Measurements from ENCODE around the gene GPS2.

DNA sequence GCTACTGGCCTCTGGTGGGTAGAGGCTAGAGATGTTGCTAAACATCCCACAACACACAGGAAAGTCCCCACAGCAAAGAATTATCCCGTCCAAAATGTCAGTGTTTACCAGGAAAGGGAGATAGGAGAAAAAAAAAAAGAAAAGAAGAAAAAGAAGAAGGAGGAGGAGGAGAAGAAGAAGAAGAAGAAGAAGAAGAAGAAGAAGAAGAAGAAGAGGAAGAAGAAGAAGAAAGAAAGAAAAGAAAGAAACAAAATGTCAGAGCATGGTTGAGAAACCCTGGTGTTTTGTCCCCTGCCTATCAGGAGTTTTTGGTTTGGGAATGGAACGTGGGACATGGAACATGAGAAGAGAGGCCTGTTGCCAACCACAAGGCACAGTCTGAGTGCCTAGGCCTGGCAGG is 42.2 kb upstream of the GPS2 start:
- no peak for TF ChIP-seq POLR2A (IDR thresholded peaks at IDR 0.05)
- TF ChIP-seq, protein P1, sequence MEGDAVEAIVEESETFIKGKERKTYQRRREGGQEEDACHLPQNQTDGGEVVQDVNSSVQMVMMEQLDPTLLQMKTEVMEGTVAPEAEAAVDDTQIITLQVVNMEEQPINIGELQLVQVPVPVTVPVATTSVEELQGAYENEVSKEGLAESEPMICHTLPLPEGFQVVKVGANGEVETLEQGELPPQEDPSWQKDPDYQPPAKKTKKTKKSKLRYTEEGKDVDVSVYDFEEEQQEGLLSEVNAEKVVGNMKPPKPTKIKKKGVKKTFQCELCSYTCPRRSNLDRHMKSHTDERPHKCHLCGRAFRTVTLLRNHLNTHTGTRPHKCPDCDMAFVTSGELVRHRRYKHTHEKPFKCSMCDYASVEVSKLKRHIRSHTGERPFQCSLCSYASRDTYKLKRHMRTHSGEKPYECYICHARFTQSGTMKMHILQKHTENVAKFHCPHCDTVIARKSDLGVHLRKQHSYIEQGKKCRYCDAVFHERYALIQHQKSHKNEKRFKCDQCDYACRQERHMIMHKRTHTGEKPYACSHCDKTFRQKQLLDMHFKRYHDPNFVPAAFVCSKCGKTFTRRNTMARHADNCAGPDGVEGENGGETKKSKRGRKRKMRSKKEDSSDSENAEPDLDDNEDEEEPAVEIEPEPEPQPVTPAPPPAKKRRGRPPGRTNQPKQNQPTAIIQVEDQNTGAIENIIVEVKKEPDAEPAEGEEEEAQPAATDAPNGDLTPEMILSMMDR (IDR thresholded peaks at IDR 0.05) = no peak
